ENCODE measurements around the gene CCZ1. TPM values are rescaled to one million over a fixed set of nuclear protein-coding genes. Genes with fewer than 3 reads are reported as not detected.
"Not testable (repeated sequence)": the region's sequence is repeated elsewhere in the genome, so short reads cannot be mapped to it uniquely, and the experiment has no call there.

The CCZ1 gene
- total and polyA plus RNA-seq, 10 of the 15 experiments (the other 5 are each of a cell fraction or from before 2014, with no cell fraction given), result 26.6 to 109 (median 66.3) TPM

GRCh38 chr7:5884431-5884830 lies 14.1 kb upstream of the CCZ1 start:
- H3K9me3 ChIP-seq (replicated peaks; ENCODE audit: control insufficient read depth, insufficient read depth, low read length); DNase-seq (ENCODE audit: low read depth, low spot score); CTCF ChIA-PET; H2AFZ ChIP-seq (ENCODE audit: control insufficient read depth, low read depth, low read length); H3K9ac ChIP-seq (ENCODE audit: control insufficient read depth, insufficient read depth, low read length); H3K4me1 ChIP-seq (ENCODE audit: control insufficient read depth, insufficient read depth, low read length); H3K36me3 ChIP-seq (ENCODE audit: control insufficient read depth in 2 of 2, insufficient read depth in 2 of 2, low read length in 1 of 2); SMC1A ChIA-PET (ENCODE audit: uncharacterized antibody, unreplicated experiment); ATAC-seq; POLR2A ChIA-PET; intact Hi-C loops (cut with micrococcal nuclease; ENCODE audit: unreplicated experiment); H3K27me3 ChIP-seq (replicated peaks in 1 of 2; ENCODE audit: control insufficient read depth in 2 of 2, insufficient read depth in 2 of 2, low read length in 1 of 2); H3K4me2 ChIP-seq (ENCODE audit: control insufficient read depth, insufficient read depth); in situ Hi-C loops (cut with MboI); H4K20me1 ChIP-seq (ENCODE audit: control insufficient read depth, insufficient read depth); H3K79me2 ChIP-seq (ENCODE audit: control insufficient read depth, insufficient read depth, low read length); H3K27ac ChIP-seq (ENCODE audit: control insufficient read depth, insufficient read depth); RAD21 ChIA-PET (ENCODE audit: unreplicated experiment); H3K4me3 ChIP-seq; FAIRE-seq; BruUV-seq (replicated peaks): not testable (repeated sequence)
- 33% methylated on average over 5 of the region's 5 CpGs for WGBS (ENCODE audit: insufficient coverage, insufficient replicate concordance, low lambda C conversion rate, missing lambda C conversion rate)

- RAD21 ChIA-PET (ENCODE audit: unreplicated experiment); H3K27me3 ChIP-seq (replicated peaks in 1 of 2; ENCODE audit: control insufficient read depth in 2 of 2, insufficient read depth in 2 of 2, low read length in 1 of 2); H3K27ac ChIP-seq (ENCODE audit: control insufficient read depth, insufficient read depth); H3K4me2 ChIP-seq (ENCODE audit: control insufficient read depth, insufficient read depth); DNase-seq (ENCODE audit: low read depth, low spot score); H3K79me2 ChIP-seq (ENCODE audit: control insufficient read depth, insufficient read depth, low read length); H2AFZ ChIP-seq (ENCODE audit: control insufficient read depth, low read depth, low read length); H3K4me3 ChIP-seq; SMC1A ChIA-PET (ENCODE audit: uncharacterized antibody, unreplicated experiment); POLR2A ChIA-PET; ATAC-seq; H3K36me3 ChIP-seq (ENCODE audit: control insufficient read depth in 2 of 2, insufficient read depth in 2 of 2, low read length in 1 of 2); H4K20me1 ChIP-seq (ENCODE audit: control insufficient read depth, insufficient read depth); BruUV-seq (replicated peaks); FAIRE-seq; intact Hi-C loops (cut with micrococcal nuclease; ENCODE audit: unreplicated experiment); H3K9ac ChIP-seq (ENCODE audit: control insufficient read depth, insufficient read depth, low read length); in situ Hi-C loops (cut with MboI); H3K9me3 ChIP-seq (replicated peaks; ENCODE audit: control insufficient read depth, insufficient read depth, low read length); H3K4me1 ChIP-seq (ENCODE audit: control insufficient read depth, insufficient read depth, low read length); CTCF ChIA-PET: not testable (repeated sequence)
- WGBS (ENCODE audit: insufficient coverage, insufficient replicate concordance, low lambda C conversion rate, missing lambda C conversion rate), result 41% methylated on average over 5 of the region's 5 CpGs
Measured at GRCh38 chr7:5888021-5888420, 10.5 kb upstream of the CCZ1 start.

DNA sequence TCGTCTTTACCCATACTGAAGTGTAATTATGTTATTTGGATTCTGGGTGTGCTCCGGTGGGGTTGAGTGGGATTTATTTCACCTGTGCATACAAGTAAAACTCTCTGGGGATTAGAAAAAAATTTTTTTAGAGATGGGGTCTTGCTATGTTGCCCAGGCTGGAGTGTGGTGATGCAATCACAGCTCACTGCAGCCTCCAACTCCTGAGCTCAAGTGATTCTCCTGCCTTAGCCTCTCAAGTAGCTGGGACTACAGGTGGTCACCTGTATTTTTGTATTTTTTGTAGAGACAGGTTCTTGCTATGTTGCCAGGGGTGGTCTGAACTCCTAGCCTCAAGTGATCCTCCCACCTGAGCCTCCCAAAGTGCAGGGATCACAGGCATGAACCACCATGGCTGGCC lies 8.3 kb upstream of the CCZ1 start:
- H3K36me3 ChIP-seq (ENCODE audit: control insufficient read depth in 2 of 2, insufficient read depth in 2 of 2, low read length in 1 of 2); H3K4me3 ChIP-seq; SMC1A ChIA-PET (ENCODE audit: uncharacterized antibody, unreplicated experiment); intact Hi-C loops (cut with micrococcal nuclease; ENCODE audit: unreplicated experiment); H3K79me2 ChIP-seq (ENCODE audit: control insufficient read depth, insufficient read depth, low read length); H3K4me1 ChIP-seq (ENCODE audit: control insufficient read depth, insufficient read depth, low read length); H3K4me2 ChIP-seq (ENCODE audit: control insufficient read depth, insufficient read depth); CTCF ChIA-PET; FAIRE-seq; H4K20me1 ChIP-seq (ENCODE audit: control insufficient read depth, insufficient read depth); H3K27ac ChIP-seq (ENCODE audit: control insufficient read depth, insufficient read depth); POLR2A ChIA-PET; H3K27me3 ChIP-seq (replicated peaks in 1 of 2; ENCODE audit: control insufficient read depth in 2 of 2, insufficient read depth in 2 of 2, low read length in 1 of 2); ATAC-seq; H3K9ac ChIP-seq (ENCODE audit: control insufficient read depth, insufficient read depth, low read length); RAD21 ChIA-PET (ENCODE audit: unreplicated experiment); H3K9me3 ChIP-seq (replicated peaks; ENCODE audit: control insufficient read depth, insufficient read depth, low read length); in situ Hi-C loops (cut with MboI); BruUV-seq (replicated peaks); H2AFZ ChIP-seq (ENCODE audit: control insufficient read depth, low read depth, low read length); DNase-seq (ENCODE audit: low read depth, low spot score): not testable (repeated sequence)
- 50% methylated on average over 2 of the region's 2 CpGs for WGBS (ENCODE audit: insufficient coverage, insufficient replicate concordance, low lambda C conversion rate, missing lambda C conversion rate)

Measured in GM12878 (cell line).